Suppressor macrophage (primary cell): ENCODE measurements around the gene USP34.
"Not testable (repeated sequence)": the region's sequence is repeated elsewhere in the genome, so short reads cannot be mapped to it uniquely, and the experiment has no call there.

Source experiments
- DNase-seq, 4 experiments: peaks; one replicate each; pipeline ENCODE4 v3.0.0-alpha.2; 2020 to 2022

USP34 gene

DNA sequence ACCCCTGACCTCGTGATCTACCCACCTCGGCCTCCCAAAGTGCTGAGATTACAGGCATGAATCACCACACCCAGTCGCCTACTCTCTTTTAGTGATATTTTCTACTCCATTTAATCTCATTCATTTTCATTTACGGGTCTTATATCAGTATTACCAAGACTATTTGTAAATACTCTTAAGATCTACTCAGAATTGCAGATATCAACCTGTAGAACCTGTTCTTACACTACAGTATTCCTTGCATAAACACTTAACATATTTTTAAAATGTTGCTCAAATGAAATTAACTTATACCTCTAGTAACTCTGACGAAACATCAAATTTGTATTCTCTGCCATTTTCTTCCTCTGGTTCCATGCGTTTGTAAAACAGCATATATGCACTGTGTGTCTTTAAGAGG lies 229.6 kb downstream of the USP34 start:
- DNase-seq: no peak

DNA sequence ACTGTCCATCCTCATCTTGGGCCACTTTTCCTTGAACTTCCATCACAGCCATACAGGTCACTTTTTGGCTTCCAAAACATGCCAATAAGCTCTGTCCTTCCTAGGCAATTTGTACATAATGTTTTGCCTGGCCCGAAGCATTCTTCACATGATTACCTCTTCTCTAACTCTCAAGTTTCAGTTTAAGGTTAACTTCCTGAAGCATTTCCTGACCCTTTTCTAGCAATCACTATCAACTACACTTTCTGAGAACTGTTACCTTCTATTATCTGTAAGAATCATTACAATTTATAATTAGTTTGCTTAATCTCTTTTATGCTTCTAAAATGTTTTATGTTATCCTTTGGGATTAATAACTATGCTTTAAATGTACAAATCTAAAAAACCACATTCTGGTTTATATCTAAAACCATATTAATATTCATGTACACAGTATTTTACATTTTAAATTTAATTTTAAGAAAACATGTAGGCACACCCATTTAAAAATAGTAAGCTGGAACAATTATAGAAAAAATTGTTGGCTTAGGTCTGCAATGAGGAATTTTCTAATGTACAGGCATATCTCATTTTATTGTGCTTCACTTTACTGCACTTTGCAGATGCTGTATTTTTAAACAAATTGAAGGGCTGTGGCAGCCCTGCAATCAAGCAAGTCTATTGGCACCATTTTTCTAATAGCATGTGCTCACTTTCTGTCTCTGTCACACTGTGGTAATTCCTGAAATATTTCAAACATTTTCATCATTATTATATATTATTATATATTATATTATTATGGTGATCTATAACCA lies 232.5 kb downstream of the USP34 start:
- no peak for DNase-seq

DNA sequence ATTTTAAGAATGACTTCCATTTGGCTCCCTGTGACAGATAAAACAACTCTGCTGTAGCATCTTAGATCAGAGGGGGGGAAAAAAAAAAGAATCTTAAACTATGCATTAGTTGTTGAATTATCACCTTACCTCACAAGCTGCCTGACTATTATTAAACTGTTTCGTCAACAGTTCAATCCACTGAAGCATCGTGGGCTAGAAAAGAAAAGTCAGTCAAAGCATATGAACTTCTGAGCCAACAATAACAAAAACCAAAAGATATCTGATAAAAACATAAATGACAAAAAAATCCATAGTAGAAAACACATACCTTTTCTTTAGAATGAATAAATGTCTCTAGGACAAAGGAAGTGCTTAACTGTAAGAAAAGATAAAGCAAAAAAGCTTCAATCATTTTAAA lies 235.2 kb downstream of the USP34 start:
- DNase-seq: no peak

DNA sequence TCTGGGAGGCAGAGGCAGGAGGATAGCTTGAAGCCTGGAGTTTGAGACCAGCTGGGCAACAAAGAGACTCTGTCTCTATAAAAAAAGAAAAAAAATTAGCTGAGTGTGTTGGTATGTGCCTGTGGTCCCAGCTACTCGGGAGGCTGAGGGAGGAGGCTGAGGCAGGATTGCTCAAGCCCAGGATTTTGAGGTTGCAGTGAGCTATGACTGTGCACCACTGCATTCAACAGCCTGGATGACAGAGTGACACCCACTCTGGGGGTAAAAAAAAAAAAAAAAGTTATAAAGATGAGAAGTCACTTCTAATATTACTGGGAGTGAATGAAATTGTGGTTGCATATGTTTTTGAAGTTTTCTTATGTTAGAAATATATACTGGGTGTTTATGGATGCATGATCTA lies 237.3 kb downstream of the USP34 start:
- peak in 1 of 4 experiments; percentile 9 for DNase-seq

DNA sequence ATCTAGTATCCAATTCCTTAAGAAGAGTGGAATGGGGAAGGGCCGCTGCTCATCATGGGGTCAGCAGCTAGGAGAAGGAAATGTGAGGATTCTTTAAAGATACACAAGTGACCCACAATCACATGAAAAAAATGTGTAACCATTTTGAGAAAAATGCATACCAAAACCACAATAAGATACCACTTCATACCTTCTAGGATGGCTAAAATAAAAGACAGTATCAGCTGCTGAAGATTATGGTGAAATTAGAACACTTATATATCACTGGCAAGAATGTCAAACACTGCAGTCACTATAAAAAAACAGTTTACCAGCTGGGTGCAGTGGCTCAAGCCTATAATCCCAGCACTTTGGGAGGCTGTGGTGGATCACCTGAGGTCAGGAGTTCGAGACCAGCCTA lies 241.0 kb downstream of the USP34 start:
- no peak for DNase-seq

DNA sequence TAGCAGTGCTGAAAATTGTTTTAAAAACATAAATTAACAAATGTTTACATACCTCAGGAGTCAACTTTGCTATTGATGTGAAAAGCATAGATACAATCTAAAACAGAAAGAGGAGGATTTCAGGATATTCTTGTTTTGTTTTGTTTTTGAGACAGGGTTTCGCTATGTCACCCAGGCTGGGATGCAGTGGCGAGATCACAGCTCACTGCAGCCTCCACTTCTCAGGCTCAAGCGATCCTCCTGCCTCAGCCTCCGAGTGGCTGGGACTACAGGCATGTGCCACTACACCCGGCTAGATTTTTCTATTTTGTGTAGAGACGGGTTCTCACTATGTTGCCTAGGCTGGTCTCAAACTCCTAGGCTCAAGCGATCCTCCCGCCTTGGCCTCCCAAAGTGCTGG lies 248.3 kb downstream of the USP34 start:
- DNase-seq: no peak

DNA sequence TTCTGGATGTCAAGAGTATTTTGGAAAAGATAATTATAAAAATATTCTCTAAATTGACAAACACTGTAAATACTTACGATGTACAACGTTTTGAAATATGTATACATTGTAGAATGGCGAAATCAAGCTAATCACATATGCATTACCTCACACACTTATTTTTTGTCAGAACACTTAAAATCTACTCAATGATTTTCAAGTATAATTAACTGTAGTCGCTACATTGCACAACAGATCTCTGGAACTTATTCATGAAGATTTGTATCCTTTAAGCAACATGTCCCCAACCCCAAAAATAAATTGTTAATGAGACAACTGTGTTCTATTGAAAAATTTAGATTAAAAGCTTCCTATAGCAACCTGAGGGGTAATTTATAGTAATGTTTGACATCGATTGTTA lies 249.1 kb downstream of the USP34 start:
- no peak for DNase-seq

DNA sequence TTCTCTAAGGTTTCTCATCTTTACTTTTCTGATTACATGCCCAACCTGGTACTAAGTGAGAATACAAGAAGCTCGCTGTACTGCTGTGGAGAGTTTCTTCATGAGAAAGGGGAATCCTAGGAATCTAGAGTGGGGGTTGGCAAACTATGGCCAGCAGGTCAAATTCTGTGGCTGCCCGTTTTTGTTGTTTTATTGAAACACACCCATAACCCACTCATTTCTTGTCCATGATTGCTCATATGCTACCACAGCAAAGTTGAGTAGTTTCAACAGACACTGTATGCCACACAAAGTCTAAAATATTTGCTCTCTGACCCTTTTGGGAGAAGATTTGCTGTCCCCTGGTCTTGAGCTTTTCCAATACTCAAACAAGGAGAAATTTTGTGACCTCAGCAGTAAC lies 250.1 kb downstream of the USP34 start:
- DNase-seq: no peak

DNA sequence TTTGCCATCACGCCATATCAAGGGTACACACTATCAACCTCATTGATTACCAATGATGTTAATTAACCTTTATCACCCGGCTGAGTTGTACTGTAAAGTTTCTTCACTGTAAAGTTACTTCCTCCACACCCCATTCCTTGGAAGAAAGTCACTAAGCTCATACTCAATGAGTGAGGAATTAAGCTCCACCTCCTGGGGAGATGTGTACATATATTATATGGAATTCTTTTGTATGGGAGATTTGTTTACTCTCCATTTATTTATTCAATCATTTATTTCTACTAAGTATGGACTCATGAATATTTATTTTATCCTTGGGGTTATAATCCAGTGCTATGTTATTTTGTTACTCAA lies 252.1 kb downstream of the USP34 start:
- DNase-seq: no peak

DNA sequence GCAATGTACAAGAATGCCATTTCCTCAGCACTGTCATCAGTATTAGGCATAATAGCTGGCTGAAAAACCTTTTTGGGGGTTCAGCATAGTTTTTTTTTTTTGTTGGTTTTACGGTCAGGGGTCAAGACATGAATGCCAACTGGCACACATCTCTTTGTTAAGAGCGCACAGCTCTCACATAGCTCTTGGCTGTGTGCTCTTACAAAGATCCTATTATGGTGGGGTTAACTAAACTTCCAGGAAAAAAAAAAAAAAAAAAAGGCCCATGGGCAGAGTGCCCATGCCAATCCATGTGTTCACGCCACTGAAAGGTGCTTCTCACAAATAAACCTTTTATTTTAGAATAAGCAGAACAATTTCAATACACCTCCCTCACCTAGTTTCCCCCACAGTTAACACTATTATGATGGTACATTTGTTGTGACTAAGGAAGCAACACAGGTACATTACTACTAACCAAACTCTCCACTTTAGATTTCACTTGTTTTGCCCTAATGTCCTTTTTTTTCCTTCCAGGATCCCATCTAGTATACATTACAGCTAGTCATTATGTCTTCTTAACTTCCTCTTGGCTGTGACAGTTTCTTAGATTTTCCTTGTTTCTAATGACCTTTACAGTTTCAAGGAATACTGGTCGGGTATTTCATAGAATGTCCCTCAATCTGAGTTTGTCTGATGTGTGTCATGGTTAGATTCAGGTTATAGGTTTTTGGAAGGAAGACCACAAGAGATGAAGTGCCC lies 252.6 kb downstream of the USP34 start:
- DNase-seq: no peak

DNA sequence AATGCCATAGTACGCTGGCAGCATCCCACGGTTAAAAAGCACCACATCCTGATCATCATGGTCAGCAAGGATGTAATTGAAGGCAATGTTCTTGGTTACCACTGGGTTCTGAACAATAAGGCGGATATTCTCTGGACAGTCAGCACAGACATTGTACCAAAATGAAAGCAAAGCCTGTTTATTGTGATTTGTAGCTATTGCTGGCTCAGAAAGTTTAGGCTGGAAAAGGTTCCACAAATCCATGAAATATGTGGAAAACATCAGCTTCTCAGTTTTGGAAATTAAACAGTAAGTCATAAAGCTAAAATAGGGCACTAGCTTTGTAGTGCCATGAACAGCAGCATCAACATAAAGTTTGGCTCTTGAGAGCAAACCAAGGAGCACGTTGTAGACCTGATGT lies 256.7 kb downstream of the USP34 start:
- no peak for DNase-seq

DNA sequence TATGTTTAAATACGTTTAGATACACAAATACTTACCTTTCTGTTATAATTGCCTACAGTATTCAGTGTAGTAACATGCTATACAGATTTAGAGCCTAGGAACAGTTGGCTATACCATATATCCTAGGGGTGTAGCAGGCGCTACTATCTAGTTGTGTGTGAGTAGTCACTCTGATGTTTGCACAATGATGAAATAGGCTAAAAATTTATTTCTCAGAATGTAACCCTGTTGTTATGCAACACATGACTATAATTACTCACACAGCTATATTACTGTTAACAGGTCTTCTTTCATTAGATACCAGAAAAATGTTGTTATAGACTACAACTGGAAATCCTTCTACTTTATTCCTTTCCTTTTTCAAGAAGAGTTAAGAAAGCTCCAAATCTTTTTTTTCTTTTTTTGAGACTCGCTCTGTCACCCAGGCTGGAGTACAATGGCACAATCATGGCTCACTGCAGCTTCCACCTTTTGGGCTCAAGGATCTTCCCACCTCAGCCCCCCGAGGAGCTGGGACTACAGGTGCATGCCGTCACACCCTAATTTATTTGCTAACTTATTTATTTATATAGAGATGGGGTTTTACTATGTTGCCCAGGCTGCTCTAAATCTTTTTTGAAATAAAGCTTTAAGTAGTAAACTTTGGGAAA lies 260.4 kb downstream of the USP34 start:
- DNase-seq: peak in 2 of 4 experiments; percentile 25 to 26

DNA sequence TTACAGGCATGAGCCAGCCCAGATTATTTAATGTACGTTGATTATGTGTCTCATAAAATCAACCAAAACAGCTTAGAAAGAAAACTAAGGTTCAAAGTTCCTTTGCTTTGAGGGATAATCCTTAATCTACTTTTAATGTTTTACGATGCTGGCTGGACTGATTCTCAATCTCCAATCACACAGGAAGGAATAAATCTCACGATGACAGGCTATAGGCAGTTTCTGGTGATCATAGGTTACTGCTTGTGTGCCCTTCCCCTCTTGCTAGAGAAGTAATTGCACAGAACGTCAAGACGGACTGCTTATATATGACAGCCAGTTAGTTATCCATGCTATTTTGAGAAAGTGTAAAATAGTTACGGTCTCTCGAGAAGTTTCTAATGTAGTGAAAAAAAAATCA lies 265.8 kb downstream of the USP34 start:
- DNase-seq: no peak

DNA sequence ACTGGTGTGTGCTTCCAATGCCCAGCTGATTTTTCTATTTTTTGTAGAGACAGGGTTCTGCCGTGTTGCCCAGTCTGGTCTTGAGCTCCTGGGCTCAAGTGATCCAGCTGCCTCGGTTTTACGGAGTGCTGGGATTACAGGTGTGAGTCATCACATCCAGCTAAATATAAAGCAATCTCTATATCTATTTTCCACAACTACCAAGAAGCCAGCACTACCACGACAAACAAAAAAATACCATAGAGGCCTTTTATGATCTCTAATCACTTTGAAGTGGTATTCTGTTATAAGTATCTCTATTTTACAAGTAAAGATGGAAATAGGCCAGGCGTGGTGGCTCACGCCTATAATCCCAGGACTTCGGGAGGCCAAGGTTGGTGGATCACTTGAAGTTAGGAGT lies 274.2 kb downstream of the USP34 start:
- no peak for DNase-seq

DNA sequence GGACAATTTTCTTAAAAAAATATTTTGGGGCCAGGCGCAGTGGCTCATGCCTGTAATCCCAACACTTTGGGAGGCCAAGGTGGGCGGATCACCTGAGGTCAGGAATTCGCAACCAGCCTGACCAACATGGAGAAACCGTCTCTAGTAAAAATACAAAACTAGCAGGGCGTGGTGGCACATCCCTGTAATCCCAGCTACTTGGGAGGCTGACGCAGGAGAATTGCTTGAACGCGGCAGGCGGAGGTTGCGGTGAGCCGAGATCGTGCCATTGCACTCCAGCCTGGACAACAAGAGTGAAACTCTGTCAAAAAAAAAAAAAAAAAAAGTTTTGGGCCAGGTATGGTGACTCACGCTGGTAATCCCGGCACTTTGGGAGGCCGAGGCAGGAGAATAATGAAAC lies 276.2 kb downstream of the USP34 start:
- not testable (repeated sequence) for DNase-seq

DNA sequence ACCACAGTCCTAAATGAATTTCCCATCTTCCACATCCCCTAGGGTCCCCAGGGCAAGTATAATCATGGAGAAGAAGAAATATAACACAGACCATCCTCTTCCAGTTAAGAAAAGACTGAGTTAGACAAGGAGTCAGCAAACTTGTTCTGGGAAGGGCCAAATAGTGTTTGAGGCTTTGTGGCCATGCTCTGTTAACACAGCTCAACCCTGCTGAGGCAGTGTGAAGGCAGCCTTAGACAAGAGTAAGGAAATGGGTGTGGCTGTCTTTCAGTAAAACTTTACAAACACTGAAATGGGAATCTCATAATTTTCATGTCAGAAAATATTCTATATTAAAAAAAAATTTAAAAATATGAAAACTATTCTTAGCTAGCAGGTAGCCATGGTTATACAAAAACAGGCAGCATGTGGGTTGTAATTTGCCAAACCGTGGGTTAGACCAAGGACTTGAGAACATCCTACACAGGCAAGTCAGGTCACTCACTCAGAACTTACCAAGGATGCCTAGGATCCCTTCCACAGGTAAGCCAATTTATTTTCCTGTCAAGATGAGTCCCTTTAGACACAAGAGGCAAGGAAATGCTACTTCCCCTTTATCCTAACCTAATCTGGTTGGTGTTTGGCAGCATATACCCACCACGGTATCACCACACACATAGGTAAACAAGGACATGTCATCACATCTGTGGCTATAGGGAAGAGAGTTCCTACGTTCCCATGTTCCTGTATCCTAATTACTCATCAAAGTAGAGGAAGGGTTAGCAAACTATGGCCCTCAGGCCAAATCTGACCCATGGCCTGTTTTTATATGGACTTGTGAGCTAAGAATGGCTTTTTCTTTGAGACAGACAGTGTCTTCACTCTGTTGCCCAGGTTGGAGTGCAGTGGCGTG lies 277.0 kb downstream of the USP34 start:
- DNase-seq: no peak

DNA sequence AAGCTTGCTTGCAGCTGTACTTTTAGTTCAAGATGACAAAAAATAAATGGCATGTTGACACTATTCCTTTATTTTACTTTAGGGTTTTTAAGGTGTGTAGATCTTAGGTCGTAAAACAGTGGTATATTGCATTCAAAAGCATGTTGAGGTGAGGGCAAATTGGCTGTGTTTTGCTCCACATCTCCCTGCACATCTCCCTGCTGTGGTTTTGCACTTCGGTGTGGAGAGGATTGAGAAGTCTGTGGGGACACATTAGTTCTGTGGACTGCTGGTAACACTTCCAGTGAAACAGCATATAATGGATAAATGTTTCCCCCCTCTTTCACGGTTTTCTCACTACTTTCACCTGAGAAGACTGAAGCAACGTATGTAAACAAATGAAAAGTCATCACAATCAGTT lies 283.8 kb downstream of the USP34 start:
- no peak for DNase-seq

DNA sequence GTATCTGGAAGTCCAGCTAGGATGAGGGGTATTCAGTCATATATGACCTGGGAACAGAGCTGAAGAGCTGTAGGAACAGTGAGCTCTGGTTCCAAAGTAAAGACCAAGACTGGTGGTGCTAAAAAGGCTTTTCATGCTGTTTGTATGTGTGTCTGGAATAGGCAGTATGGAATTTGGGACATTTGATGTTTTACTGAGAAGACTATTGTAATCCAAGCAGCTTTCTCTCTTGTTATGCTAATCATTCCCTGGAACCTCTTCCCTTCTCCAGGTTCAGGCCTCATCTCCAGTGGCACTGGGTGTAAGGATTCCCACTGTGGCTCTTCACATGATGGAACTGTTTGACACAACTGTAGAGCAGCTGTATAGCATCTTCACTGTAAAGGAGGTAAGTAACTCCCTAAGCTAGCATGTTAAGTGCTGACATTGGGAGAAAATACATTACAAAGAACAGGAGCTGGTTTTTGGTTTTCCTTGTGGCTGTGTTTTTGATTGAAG lies 285.6 kb downstream of the USP34 start:
- DNase-seq: no peak

DNA sequence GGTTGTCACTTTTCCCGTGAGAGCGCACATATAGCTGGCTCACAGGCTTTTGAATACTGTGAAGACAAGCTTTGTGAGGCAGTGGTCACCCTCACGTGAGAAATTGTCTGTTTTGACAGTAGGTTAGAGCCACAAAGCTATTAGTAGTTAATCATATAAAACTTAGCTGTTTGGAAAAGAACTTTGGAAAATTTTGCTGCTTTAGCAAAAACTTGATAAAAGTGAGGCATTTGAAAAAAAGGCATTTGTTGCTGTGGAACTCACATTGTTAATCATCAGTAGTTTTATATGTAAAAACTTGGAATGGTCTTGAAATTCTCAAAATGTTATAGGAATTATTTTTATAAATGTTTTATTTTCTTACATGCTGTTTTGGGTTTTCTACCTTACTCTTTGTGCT lies 286.6 kb downstream of the USP34 start:
- DNase-seq: no peak

DNA sequence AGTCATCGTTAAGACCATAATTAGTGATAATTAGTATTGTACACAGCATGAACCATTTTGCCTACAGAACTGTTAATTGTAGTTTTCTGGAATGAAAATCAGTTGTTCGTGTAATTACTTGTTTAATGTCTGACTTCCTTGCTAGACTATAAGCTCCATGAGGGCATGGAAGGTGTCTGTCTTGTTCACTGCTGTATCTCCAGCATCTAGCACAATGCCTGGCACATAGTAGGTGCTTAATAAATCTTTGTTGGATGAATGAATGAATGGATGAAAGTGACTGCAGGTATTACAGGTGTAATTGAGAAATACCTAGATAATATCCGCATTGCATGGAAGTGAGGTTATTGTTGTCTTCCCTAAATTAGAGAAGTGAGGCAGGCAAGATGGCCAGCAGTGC lies 287.1 kb downstream of the USP34 start:
- DNase-seq: no peak

DNA sequence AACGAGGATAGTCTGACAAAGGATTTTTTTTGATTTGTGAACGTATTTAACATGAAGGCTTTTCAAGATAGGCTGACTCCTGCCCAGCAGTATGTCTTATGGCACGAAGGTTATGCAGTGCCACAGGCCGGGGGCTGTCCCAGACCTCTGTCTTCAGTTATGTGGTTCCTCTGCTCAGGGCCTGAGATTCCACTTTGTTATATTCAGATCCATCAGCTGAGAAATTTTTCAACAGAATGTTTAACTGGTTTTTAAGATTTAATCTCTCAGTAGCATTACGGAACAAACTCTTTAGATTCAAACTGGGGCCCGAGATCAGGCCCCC lies 288.9 kb downstream of the USP34 start:
- no peak for DNase-seq

DNA sequence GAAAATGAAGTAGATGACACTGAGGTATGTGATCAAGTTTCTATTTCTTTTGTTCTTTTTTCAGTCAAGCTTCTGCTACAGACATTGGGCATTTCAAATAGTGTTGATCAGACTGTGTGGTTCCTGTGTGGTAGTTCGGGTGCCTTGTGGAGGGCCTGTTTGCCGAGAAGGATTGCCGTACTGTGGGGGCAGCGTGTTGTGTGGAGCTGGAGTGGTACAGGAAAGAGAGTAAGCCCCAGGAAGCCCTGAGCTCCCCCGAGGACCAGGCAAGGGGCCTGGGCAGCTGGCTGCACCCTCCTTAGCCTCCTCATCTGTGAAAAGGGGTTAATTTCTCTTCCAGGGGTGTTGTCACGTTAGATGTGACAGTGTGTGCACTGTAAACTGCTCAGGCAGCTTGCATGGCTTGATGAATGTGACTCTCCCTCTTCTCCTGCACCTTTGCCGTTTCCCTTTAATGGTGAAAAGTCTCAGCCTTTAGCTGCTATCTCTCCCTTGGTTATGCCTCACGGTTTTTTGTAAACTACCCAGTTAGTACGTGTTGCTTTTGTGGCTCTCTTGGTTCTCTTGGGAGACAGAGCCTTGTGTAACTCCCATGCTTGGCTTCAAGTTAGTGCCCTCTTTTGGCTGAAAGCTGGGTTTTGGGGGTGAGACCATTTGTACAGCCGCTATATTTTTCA lies 289.4 kb downstream of the USP34 start:
- no peak for DNase-seq
